Fibroblast of pulmonary artery (primary cell): ENCODE measurements around the gene ZNF358.

Experiments
- DNase-seq: peaks from one replicate; pipeline ENCODE4 v3.0.0-alpha.2; 2010; ENCODE audit warnings: low read depth
- H3K4me3 ChIP-seq: replicated peaks from 2 replicates; pipeline ENCODE4 v1.5.1; 2011; ENCODE audit warnings: low read depth, mild to moderate bottlenecking, control low read depth, low read length, moderate library complexity
- TF ChIP-seq, protein P1 (sequence below): IDR thresholded peaks from 2 replicates; pipeline ENCODE4 v1.5.1; 2011; ENCODE audit warnings: mild to moderate bottlenecking, control low read depth, low read length, inconsistent platforms; ENCODE audit errors: missing control alignments

Gene ZNF358

DNA sequence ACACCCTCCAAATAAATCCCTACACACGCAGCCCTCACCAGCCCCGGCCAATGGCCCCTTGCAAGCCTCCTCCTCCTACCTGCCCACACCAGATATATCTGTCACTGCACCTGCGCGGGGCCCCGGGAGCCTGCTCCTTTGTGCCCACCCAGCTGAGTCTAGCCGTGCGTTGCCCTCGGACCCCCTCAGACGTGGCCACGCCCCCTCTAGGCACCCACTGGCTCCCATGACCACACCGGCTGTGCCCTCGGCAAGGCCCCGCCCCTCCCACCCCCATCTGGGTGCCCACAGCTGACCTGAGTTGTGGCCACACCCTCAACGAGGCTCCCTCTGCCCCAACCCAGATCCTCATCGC is 13.3 kb downstream of the ZNF358 start:
- H3K4me3 ChIP-seq: no peak overlapping the region
- DNase-seq: no peak
- TF ChIP-seq, protein P1, sequence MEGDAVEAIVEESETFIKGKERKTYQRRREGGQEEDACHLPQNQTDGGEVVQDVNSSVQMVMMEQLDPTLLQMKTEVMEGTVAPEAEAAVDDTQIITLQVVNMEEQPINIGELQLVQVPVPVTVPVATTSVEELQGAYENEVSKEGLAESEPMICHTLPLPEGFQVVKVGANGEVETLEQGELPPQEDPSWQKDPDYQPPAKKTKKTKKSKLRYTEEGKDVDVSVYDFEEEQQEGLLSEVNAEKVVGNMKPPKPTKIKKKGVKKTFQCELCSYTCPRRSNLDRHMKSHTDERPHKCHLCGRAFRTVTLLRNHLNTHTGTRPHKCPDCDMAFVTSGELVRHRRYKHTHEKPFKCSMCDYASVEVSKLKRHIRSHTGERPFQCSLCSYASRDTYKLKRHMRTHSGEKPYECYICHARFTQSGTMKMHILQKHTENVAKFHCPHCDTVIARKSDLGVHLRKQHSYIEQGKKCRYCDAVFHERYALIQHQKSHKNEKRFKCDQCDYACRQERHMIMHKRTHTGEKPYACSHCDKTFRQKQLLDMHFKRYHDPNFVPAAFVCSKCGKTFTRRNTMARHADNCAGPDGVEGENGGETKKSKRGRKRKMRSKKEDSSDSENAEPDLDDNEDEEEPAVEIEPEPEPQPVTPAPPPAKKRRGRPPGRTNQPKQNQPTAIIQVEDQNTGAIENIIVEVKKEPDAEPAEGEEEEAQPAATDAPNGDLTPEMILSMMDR: no peak

DNA sequence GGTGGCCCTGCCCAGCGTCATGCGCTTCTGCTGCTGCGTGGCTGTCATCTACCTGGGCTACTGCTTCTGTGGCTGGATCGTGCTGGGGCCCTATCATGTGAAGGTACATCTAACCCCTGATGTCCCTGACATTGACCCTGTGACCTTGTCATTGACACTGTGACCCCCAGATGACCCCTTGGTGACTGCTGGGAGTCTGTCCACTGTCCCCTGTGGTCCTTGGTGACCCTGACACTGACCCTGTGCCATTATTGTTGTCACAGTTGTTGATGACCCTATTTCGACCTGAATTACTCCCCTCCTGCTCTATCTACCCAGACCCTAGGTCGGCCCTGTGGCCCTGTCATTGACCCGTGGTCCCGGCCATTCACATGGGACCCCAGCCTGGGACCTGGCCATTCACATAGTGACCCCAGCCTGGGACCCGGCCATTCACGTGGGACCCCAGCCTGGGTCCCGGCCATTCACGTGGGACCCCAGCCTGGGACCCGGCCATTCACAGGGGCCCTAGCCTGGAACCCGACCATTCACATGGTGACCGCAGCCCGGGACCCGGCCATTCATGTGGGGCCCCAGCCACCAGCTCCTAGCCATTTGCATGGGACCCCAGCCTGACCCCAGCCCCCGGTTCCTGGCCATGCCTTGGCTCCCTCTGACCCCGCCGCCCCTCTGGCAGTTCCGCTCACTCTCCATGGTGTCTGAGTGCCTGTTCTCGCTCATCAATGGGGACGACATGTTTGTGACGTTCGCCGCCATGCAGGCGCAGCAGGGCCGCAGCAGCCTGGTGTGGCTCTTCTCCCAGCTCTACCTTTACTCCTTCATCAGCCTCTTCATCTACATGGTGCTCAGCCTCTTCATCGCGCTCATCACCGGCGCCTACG is 13.9 kb downstream of the ZNF358 start:
- no peak for DNase-seq
- TF ChIP-seq, protein P1: no peak
- no peak overlapping the region for H3K4me3 ChIP-seq

DNA sequence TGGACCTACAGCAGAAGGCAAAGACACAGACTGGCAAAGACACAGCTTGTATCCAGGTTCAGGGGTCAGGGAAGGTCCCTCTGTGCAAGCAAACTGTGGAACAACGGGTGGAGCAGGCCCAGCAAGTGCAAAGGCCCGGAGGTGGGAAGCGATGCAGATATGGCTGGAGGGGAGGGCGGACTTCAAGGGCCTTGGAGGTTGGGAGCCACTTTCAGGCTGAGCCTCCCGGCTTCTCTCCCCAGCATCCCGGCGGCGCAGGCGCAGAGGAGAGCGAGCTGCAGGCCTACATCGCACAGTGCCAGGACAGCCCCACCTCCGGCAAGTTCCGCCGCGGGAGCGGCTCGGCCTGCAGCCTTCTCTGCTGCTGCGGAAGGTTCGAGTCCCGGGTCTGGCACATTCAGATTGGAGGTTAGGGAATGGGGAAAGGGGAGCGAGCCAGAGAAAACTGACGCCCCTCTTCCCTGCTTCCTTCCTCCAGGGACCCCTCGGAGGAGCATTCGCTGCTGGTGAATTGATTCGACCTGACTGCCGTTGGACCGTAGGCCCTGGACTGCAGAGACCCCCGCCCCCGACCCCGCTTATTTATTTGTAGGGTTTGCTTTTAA is 17.5 kb downstream of the ZNF358 start:
- TF ChIP-seq, protein P1: no peak
- peak; percentile 68 for DNase-seq
- H3K4me3 ChIP-seq: peak overlapping the region; percentile 93

DNA sequence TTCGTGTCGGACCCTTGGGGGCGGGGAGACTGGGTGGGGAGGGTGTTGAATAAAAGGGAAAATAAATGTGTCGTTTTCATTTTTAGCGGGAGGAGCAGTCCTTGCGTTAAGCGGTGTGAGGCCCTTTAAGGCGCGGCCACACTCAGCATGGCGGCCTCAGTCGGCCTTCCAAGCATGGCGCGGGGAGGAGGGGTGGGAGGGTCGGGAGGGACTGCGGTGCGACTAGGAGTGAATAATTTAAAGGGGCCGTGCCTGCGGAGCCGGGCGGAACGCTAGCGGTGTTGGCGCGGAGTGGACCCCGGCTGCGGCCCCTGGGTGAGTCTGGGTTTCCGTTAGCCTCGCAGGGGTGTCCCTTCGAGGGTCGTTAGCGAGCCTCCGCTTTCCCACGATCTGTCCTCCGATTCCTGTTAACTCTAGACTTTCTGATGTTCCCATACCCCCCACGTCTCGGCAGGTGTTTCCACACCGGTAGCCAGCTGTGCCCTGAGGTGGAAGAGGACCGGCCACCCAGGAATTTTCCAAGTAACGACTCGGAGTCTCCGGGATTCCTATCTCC is 18.1 kb downstream of the ZNF358 start:
- peak; percentile 90 for DNase-seq
- TF ChIP-seq, protein P1: no peak
- peak overlapping the region; percentile 93 for H3K4me3 ChIP-seq

DNA sequence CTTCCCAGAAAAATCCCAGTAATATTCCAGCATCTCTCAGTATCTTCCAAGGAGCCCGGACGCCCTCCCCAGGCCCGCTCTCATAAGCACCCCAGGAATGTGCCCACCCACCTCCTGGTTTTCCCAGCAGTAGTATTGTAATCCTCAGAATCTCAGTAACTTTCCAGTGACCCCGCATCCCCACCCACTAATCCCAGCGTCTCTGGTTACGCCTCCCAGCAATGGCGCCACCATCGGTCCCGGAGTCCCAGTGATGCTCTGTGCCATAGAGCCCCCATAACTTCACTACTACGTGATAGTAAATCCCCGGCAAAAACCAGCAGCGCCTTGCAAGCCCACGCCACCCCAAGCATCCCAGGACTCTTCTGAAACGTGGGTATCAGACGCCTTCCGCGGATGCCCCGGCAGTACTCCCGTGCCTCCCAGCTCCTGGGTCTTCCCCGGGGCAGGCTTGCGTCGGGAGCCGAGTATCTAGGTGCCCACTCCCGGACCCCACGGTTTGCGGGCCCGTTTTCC is 18.7 kb downstream of the ZNF358 start:
- TF ChIP-seq, protein P1: peak; percentile 15
- DNase-seq: peak; percentile 76
- H3K4me3 ChIP-seq: peak overlapping the region; percentile 93

DNA sequence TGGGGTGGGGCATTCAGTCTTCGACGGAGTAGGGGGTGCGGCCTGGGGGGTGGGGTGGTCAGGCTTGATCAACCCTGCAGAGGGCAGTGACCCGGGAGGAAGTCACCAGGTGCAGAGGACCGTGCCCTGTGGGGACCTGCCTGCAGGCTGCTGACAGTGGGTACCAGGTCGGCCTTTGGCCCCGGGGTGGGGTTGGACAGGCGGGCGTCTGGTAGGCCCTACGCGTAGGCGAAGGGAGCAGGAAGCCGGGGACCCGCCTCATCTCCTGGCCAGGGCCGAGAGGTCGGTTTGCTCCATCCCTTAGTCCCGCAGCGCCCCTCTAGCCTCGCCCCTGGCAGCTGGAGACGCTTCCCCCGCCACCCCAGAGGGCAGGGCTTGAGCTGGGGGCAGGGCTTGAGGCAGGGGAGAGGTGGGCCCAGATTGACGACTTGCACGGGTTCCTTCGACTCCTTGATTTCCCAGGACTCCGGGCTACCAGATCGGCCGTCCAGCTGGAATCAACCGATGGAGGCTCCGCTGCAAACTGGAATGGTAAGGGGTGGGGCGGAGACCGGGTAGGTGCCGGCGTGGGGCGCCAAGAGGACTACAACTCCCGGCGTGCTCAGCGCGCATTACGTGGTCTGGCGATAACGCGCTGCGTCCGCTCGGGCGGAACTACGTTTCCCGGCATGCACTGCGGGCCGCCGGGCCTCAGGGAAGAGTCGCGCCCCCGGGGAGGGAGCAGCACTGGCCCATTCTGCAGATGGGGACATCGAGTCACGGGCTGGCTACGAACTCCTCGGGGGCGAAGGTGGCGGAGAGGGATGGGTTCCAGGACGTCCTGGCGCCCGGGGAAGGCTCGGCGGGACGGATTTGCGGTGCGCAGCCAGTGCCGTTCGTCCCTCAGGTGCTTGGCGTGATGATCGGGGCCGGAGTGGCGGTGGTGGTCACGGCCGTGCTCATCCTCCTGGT is 19.4 kb downstream of the ZNF358 start, which contains the start of gene PNPLA6:
PNPLA6 (plus strand) TSS at position 671 of the 951 bp plus-strand sequence; CDS start at position 743, 72 bp downstream.
- peak; percentile 96 for DNase-seq
- H3K4me3 ChIP-seq: peak within 1 kb of the TSS; percentile 93
- TF ChIP-seq, protein P1: no peak
